GM21619 (cell line): ENCODE data around the gene DUOX1.
"Not testable (repeated sequence)": the region's sequence is repeated elsewhere in the genome, so short reads cannot be mapped to it uniquely, and the experiment has no call there.

Experiments used
- ATAC-seq: cut with Tn5 transposase; IDR thresholded peaks from one replicate; pipeline ENCODE4 v1.9.1; 2021; ENCODE audit not compliant: unreplicated experiment

Gene DUOX1

GRCh38 chr15:45129651-45130129, at the start of gene DUOX1, which contains the start of gene DUOXA1:
Gene DUOX1, plus strand, starts transcription at chr15:45129994. Its CDS starts 1,973 bp downstream, at chr15:45131967.
Gene DUOXA1, minus strand, starts transcription at chr15:45129879. Its CDS starts 6,865 bp downstream, at chr15:45123014.
- no peak for ATAC-seq

- ATAC-seq, result not testable (repeated sequence)
Observed at GRCh38 chr15:45080593-45080992, 49.2 kb upstream of the DUOX1 start.

GRCh38 chr15:45082412-45082811, 47.4 kb upstream of the DUOX1 start:
- ATAC-seq, result not testable (repeated sequence)

GRCh38 chr15:45083223-45083622, 46.6 kb upstream of the DUOX1 start:
- no peak for ATAC-seq

- ATAC-seq, result no peak
Observed at GRCh38 chr15:45084163-45084562, 45.6 kb upstream of the DUOX1 start.

GRCh38 chr15:45087513-45087912, 42.3 kb upstream of the DUOX1 start:
- no peak for ATAC-seq

- no peak for ATAC-seq
Observed at GRCh38 chr15:45088801-45089711, 40.7 kb upstream of the DUOX1 start.

- no peak for ATAC-seq
Observed at GRCh38 chr15:45089712-45090373, 40.0 kb upstream of the DUOX1 start.

- no peak for ATAC-seq
Observed at GRCh38 chr15:45091161-45091560, 38.6 kb upstream of the DUOX1 start.

GRCh38 chr15:45091576-45091975, 38.2 kb upstream of the DUOX1 start:
- ATAC-seq, result no peak

- ATAC-seq, result no peak
Observed at GRCh38 chr15:45093013-45093412, 36.8 kb upstream of the DUOX1 start.

- no peak for ATAC-seq
Observed at GRCh38 chr15:45093622-45094357, 36.0 kb upstream of the DUOX1 start.

- no peak for ATAC-seq
Observed at GRCh38 chr15:45094358-45094730, 35.5 kb upstream of the DUOX1 start.

GRCh38 chr15:45095661-45096060, 34.1 kb upstream of the DUOX1 start:
- no peak for ATAC-seq

GRCh38 chr15:45097466-45097865, 32.3 kb upstream of the DUOX1 start:
- ATAC-seq, result no peak

GRCh38 chr15:45099549-45100165, 30.1 kb upstream of the DUOX1 start:
- no peak for ATAC-seq

GRCh38 chr15:45100884-45101625, 28.7 kb upstream of the DUOX1 start:
- ATAC-seq, result no peak

- no peak for ATAC-seq
Observed at GRCh38 chr15:45101749-45102148, 28.0 kb upstream of the DUOX1 start.

GRCh38 chr15:45102226-45102625, 27.6 kb upstream of the DUOX1 start:
- no peak for ATAC-seq

- ATAC-seq, result not testable (repeated sequence)
Observed at GRCh38 chr15:45104170-45104569, 25.6 kb upstream of the DUOX1 start.
